ENCODE results near the gene SMG6. TPM values are rescaled to one million over a fixed set of nuclear protein-coding genes. Genes with fewer than 3 reads are reported as not detected.
A peak's percentile ranks its signal among the peaks of the same experiment; 100 is the strongest.

SMG6 gene
- total and polyA plus RNA-seq, 2 of the 13 experiments (the other 11 are each of a cell fraction or from before 2014, with no cell fraction given): 4.6 to 14.6 TPM

DNA sequence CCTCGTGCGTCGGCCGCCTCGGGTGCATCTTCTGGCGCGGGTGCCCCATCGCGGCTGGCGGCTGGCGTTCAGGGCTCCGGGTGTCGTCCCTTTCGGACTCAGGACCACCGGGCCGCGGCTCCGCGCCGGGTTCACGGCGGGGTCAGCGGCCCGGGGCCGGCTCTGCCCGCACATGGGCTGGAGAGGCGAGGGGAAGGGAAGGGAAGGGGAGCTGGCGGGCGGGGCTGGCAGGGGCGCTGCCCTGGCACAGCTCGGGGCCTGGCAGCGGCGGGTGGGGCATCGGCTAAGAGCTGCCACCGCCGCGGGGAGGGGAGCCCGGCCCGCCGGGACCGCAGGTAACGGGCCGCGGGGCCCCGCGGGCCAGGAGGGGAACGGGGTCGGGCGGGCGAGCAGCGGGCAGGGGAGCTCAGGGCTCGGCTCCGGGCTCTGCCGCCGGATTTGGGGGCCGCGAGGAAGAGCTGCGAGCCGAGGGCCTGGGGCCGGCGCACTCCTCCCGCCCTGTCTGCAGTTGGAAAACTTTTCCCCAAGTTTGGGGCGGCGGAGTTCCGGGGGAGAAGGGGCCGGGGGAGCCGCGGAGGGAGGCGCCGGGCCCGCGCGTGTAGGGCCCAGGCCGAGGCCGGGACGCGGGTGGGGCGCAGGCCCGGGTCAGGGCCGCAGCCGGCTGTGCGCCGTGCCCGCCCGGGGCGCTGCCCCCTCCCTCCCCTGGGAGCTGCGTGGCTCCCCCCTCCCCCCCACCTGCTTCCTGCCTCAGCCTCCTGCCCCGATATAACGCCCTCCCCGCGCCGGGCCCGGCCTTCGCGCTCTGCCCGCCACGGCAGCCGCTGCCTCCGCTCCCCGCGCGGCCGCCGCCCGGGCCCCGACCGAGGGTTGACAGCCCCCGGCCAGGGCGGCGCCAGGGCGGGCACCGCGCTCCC is 248.0 kb downstream of the SMG6 start (continued):
- 0 out of 2 replicates have a peak, but pooled peaks have one; percentile 7 for TF ChIP-seq ZNF710 (CRISPR knock-in tag; IDR thresholded peaks at IDR 0.05; ENCODE audit: borderline replicate concordance)
- TF ChIP-seq ONECUT2 (CRISPR knock-in tag; IDR thresholded peaks at IDR 0.05): no peak

GRCh38 chr17:2054512-2055291 is 248.9 kb downstream of the SMG6 start, which contains the start of gene HIC1:
Gene HIC1, plus strand, starts transcription at chr17:2055103. Its CDS starts 1,588 bp downstream, at chr17:2056691.
- Histone ChIP-seq H3K27ac (ENCODE audit: extremely low read length, insufficient read depth, low read length) (no peak within 1 kb of the TSS), H3K27me3 (ENCODE audit: control insufficient read depth in 1 of 2, insufficient read depth in 2 of 2, low read length in 2 of 2) (peaks cover 4 to 25% of the 10 kb centered on the region in 2 experiments; a peak in 4 of 5 replicates), H3K9me3 (ENCODE audit: low read length) (no peaks in the 10 kb centered on the region), H3K9ac (ENCODE audit: insufficient read depth, low read depth, low read length) (0 out of 2 replicates have a peak within 1 kb of the TSS, but pooled peaks have one; percentile 22), H3K79me2 (ENCODE audit: insufficient read depth, low read length) (no peaks in the 10 kb centered on the region), H4K20me1 (ENCODE audit: insufficient read depth, low read length) (peaks cover 20% of the 10 kb centered on the region; the same call in 1 of the 2 replicates), H2AFZ (ENCODE audit: low read length) (no peak within 1 kb of the TSS), H3K4me1 (ENCODE audit: insufficient read depth, low read length) (peaks cover 25% of the 10 kb centered on the region), H3K36me3 (replicated peaks in 1 of 2; ENCODE audit: control insufficient read depth in 1 of 2, insufficient read depth in 2 of 2, low read length in 2 of 2) (no peaks in the 10 kb centered on the region), H3K4me2 (ENCODE audit: low read depth, low read length) (peak within 1 kb of the TSS; percentile 80), H3K4me3 (replicated peaks in 1 of 3; ENCODE audit: insufficient read depth in 1 of 3, low read depth in 2 of 3, low read length in 3 of 3) (peak within 1 kb of the TSS; percentile 64 to 76 (median 65))
- FAIRE-seq (no peak), ATAC-seq (peak; percentile 78), DNase-seq (ENCODE audit: low spot score) (peak; percentile 24)
- 32% methylated on average over 8 of the region's 72 CpGs for WGBS (ENCODE audit: low lambda C conversion rate)
- in situ Hi-C loops (cut with HindIII; ENCODE audit: extremely low pct_ligation_motif_present, low pct_unique_long_range_greater_than_20kb): no loop called here
- BruUV-seq (replicated peaks): no TSS peak
- intact Hi-C loops (cut with micrococcal nuclease; ENCODE audit: unreplicated experiment): loop anchor here (1.0 kb wide), 1 partner anchor 190 kb away; no protein-coding TSS in a partner anchor
- POLR2A ChIA-PET: interaction anchor here (0.6 to 1.5 kb wide), 3 partner anchors 190 to 387 kb away, joined by 3 to 7 read pairs (median 3); no protein-coding TSS in a partner anchor
- CTCF ChIA-PET (ENCODE audit: low intra/inter-chr PET ratio, low total read pairs): interaction anchor here (1.1 to 3.8 kb wide), 2 partner anchors 189 to 190 kb away, joined by 3 to 37 read pairs; no protein-coding TSS in a partner anchor
- TF ChIP-seq, protein P1, sequence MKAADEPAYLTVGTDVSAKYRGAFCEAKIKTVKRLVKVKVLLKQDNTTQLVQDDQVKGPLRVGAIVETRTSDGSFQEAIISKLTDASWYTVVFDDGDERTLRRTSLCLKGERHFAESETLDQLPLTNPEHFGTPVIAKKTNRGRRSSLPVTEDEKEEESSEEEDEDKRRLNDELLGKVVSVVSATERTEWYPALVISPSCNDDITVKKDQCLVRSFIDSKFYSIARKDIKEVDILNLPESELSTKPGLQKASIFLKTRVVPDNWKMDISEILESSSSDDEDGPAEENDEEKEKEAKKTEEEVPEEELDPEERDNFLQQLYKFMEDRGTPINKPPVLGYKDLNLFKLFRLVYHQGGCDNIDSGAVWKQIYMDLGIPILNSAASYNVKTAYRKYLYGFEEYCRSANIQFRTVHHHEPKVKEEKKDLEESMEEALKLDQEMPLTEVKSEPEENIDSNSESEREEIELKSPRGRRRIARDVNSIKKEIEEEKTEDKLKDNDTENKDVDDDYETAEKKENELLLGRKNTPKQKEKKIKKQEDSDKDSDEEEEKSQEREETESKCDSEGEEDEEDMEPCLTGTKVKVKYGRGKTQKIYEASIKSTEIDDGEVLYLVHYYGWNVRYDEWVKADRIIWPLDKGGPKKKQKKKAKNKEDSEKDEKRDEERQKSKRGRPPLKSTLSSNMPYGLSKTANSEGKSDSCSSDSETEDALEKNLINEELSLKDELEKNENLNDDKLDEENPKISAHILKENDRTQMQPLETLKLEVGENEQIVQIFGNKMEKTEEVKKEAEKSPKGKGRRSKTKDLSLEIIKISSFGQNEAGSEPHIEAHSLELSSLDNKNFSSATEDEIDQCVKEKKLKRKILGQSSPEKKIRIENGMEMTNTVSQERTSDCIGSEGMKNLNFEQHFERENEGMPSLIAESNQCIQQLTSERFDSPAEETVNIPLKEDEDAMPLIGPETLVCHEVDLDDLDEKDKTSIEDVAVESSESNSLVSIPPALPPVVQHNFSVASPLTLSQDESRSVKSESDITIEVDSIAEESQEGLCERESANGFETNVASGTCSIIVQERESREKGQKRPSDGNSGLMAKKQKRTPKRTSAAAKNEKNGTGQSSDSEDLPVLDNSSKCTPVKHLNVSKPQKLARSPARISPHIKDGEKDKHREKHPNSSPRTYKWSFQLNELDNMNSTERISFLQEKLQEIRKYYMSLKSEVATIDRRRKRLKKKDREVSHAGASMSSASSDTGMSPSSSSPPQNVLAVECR (CRISPR knock-in tag; IDR thresholded peaks at IDR 0.05; ENCODE audit: borderline replicate concordance): peak; percentile 40; the same call in 1 of the 2 replicates
- TF ChIP-seq NKX3-1 (CRISPR knock-in tag; IDR thresholded peaks at IDR 0.05): no peak
- no peak for TF ChIP-seq TAF1 (CRISPR knock-in tag; IDR thresholded peaks at IDR 0.05)
- TF ChIP-seq RBFOX2 (IDR thresholded peaks at IDR 0.05; ENCODE audit: low read depth, low read length): peak; percentile 43; the same call in 1 of the 2 replicates
- TF ChIP-seq, protein P2, sequence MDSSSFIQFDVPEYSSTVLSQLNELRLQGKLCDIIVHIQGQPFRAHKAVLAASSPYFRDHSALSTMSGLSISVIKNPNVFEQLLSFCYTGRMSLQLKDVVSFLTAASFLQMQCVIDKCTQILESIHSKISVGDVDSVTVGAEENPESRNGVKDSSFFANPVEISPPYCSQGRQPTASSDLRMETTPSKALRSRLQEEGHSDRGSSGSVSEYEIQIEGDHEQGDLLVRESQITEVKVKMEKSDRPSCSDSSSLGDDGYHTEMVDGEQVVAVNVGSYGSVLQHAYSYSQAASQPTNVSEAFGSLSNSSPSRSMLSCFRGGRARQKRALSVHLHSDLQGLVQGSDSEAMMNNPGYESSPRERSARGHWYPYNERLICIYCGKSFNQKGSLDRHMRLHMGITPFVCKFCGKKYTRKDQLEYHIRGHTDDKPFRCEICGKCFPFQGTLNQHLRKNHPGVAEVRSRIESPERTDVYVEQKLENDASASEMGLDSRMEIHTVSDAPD (CRISPR knock-in tag; IDR thresholded peaks at IDR 0.05): no peak

All from HepG2 (cell line).